MM.1S (cell line): ENCODE results near the gene SEC24B.

Experiments used
- CTCF ChIP-seq: fragments of 300-600 bp; sonication (generic); IDR thresholded peaks from 2 replicates; pipeline ENCODE4 v1.5.1; 2016; ENCODE audit warnings: antibody characterized with exemption, low read length, mixed read lengths
- EZH2 ChIP-seq: fragments of 300-600 bp; sonication (generic); optimal IDR thresholded peaks from 2 replicates; pipeline ENCODE3; 2017; ENCODE audit warnings: low read depth, mild to moderate bottlenecking, antibody characterized with exemption, low read length, mixed read lengths

- TF ChIP-seq CTCF: no peak
- no peak for TF ChIP-seq EZH2
Observed at GRCh38 chr4:109574443-109574850, 140.8 kb downstream of the SEC24B start.
